ENCODE measurements around the gene DNAAF5. TPM values are rescaled to one million over a fixed set of nuclear protein-coding genes. Genes with fewer than 3 reads are reported as not detected.

Gene DNAAF5
- polyA plus RNA-seq, 1 of the 3 experiments (the other 2 are of a cell fraction): 58.5 TPM

- Histone ChIP-seq H3K9me2 (no peaks in the 10 kb centered on the region), H3K4me3 (ENCODE audit: low read depth in 2 of 2, low read length in 1 of 2) (no peak overlapping the region), H2AFZ (ENCODE audit: low read depth) (no peak overlapping the region), H3K36me3 (replicated peaks in 1 of 2; ENCODE audit: control insufficient read depth in 1 of 2, insufficient read depth in 2 of 2, low read length in 1 of 2) (peaks cover 51 to 60% of the 10 kb centered on the region in 2 experiments), H3K4me2 (no peak overlapping the region), H3F3A (replicated peaks; ENCODE audit: insufficient read depth) (peaks cover 3% of the 10 kb centered on the region), H3K27ac (ENCODE audit: low read depth in 2 of 2, low read length in 1 of 2) (no peak overlapping the region), H3K79me2 (ENCODE audit: insufficient read depth) (no peaks in the 10 kb centered on the region; the same call in 1 of the 2 replicates), H3K9me3 (no peaks in the 10 kb centered on the region), H3K9ac (no peak overlapping the region), H4K20me1 (ENCODE audit: insufficient read depth) (no peaks in the 10 kb centered on the region), H3K4me1 (ENCODE audit: control insufficient read depth in 1 of 2, insufficient read depth in 2 of 2, low read depth in 1 of 2, low read length in 1 of 2) (peaks cover 5 to 6% of the 10 kb centered on the region in 2 experiments; a peak in 1 of 4 replicates), H3K27me3 (ENCODE audit: insufficient read depth) (no peaks in the 10 kb centered on the region)
- POLR2A ChIA-PET: no interaction called here
- CTCF ChIA-PET: interaction anchor here (1.0 to 7.9 kb wide), 5 partner anchors 12 to 88 kb away, joined by 5 to 103 read pairs (median 27); no protein-coding TSS in a partner anchor
- no peak for DNase-seq
- TF ChIP-seq POLR2AphosphoS5 (IDR thresholded peaks at IDR 0.05; ENCODE audit: low read depth, low read length) (no peak), REST (IDR thresholded peaks at IDR 0.05; ENCODE audit: low read depth, low read length) (no peak), TCF12 (IDR thresholded peaks at IDR 0.05) (no peak), GABPA (IDR thresholded peaks at IDR 0.05; ENCODE audit: low read depth) (no peak), IRF3 (IDR thresholded peaks at IDR 0.05; ENCODE audit: low read depth, low read length) (no peak), CTCF (IDR thresholded peaks at IDR 0.05) (no peak), MEF2A (IDR thresholded peaks at IDR 0.05; ENCODE audit: borderline replicate concordance, low read depth) (no peak)
- WGBS (ENCODE audit: low lambda C conversion rate): 95% methylated on average over 21 of the region's 21 CpGs
These were observed 58.5 kb downstream of the DNAAF5 start for GRCh38 chr7:784971-785370.

GRCh38 chr7:785416-785815 is 58.9 kb downstream of the DNAAF5 start:
- Histone ChIP-seq H3K4me3 (ENCODE audit: low read depth in 2 of 2, low read length in 1 of 2) (no peak overlapping the region), H3K4me2 (no peak overlapping the region), H3K27me3 (ENCODE audit: insufficient read depth) (no peaks in the 10 kb centered on the region), H3K27ac (ENCODE audit: low read depth in 2 of 2, low read length in 1 of 2) (no peak overlapping the region), H3F3A (replicated peaks; ENCODE audit: insufficient read depth) (peaks cover under 1% of the 10 kb centered on the region), H3K9ac (no peak overlapping the region), H3K79me2 (ENCODE audit: insufficient read depth) (no peaks in the 10 kb centered on the region; the same call in 1 of the 2 replicates), H3K9me3 (no peaks in the 10 kb centered on the region), H3K9me2 (no peaks in the 10 kb centered on the region), H3K4me1 (ENCODE audit: control insufficient read depth in 1 of 2, insufficient read depth in 2 of 2, low read depth in 1 of 2, low read length in 1 of 2) (peaks cover 2 to 3% of the 10 kb centered on the region in 2 experiments; a peak in 1 of 4 replicates), H4K20me1 (ENCODE audit: insufficient read depth) (no peaks in the 10 kb centered on the region), H3K36me3 (replicated peaks in 1 of 2; ENCODE audit: control insufficient read depth in 1 of 2, insufficient read depth in 2 of 2, low read length in 1 of 2) (peaks cover 47 to 56% of the 10 kb centered on the region in 2 experiments), H2AFZ (ENCODE audit: low read depth) (no peak overlapping the region)
- ChIA-PET POLR2A (no interaction called here), CTCF (interaction anchor here (0.7 to 7.9 kb wide), 11 partner anchors 12 to 93 kb away, joined by 3 to 103 read pairs (median 9); no protein-coding TSS in a partner anchor)
- no peak for DNase-seq
- WGBS (ENCODE audit: low lambda C conversion rate): 96% methylated on average over 10 of the region's 10 CpGs
- TF ChIP-seq RXRA (IDR thresholded peaks at IDR 0.05; ENCODE audit: borderline replicate concordance, low read depth): no peak
- TF ChIP-seq ZBTB33 (IDR thresholded peaks at IDR 0.05; ENCODE audit: borderline replicate concordance, low read depth): no peak
- no peak for TF ChIP-seq JUND (IDR thresholded peaks at IDR 0.05)
- TF ChIP-seq GABPA (IDR thresholded peaks at IDR 0.05; ENCODE audit: low read depth): no peak
- no peak for TF ChIP-seq IRF3 (IDR thresholded peaks at IDR 0.05; ENCODE audit: low read depth, low read length)
- TF ChIP-seq SIN3A (IDR thresholded peaks at IDR 0.05; ENCODE audit: borderline replicate concordance, low read depth, low read length): no peak
- TF ChIP-seq YY1 (IDR thresholded peaks at IDR 0.05; ENCODE audit: low read depth): no peak
- no peak for TF ChIP-seq NFIC (IDR thresholded peaks at IDR 0.05; ENCODE audit: borderline replicate concordance)
- no peak for TF ChIP-seq RCOR1 (IDR thresholded peaks at IDR 0.05; ENCODE audit: low read length)
- TF ChIP-seq ELF1 (IDR thresholded peaks at IDR 0.05): no peak
- TF ChIP-seq FOXM1 (IDR thresholded peaks at IDR 0.05; ENCODE audit: low read depth): no peak
